Raji (cell line): ENCODE measurements around the gene CYREN.

Experiments used
- POLR2A ChIP-seq: IDR thresholded peaks from 2 replicates; pipeline ENCODE4 v1.6.1; 2011; ENCODE audit warnings: low read depth, low read length, control low read depth; ENCODE audit not compliant: insufficient read depth

The CYREN gene

GRCh38 chr7:135201350-135201749, 30.8 kb upstream of the CYREN start:
- no peak for TF ChIP-seq POLR2A

GRCh38 chr7:135200821-135201331, 30.4 kb upstream of the CYREN start:
- TF ChIP-seq POLR2A, result no peak

GRCh38 chr7:135199439-135199838, 28.9 kb upstream of the CYREN start:
- no peak for TF ChIP-seq POLR2A

GRCh38 chr7:135197906-135198655, 27.6 kb upstream of the CYREN start:
- TF ChIP-seq POLR2A, result no peak

- TF ChIP-seq POLR2A, result no peak
Measured at GRCh38 chr7:135197343-135197742, 26.8 kb upstream of the CYREN start.

- no peak for TF ChIP-seq POLR2A
Measured at GRCh38 chr7:135195968-135196629, 25.6 kb upstream of the CYREN start.

- no peak for TF ChIP-seq POLR2A
Measured at GRCh38 chr7:135195156-135195555, 24.6 kb upstream of the CYREN start.

- no peak for TF ChIP-seq POLR2A
Measured at GRCh38 chr7:135194494-135195095, 24.1 kb upstream of the CYREN start.

- TF ChIP-seq POLR2A, result no peak
Measured at GRCh38 chr7:135193615-135194081, 23.1 kb upstream of the CYREN start.

GRCh38 chr7:135192914-135193536, 22.5 kb upstream of the CYREN start:
- TF ChIP-seq POLR2A, result no peak

GRCh38 chr7:135190703-135191102, 20.2 kb upstream of the CYREN start:
- TF ChIP-seq POLR2A, result no peak

GRCh38 chr7:135189961-135190360, 19.5 kb upstream of the CYREN start:
- no peak for TF ChIP-seq POLR2A

- TF ChIP-seq POLR2A, result no peak
Measured at GRCh38 chr7:135189221-135189662, 18.7 kb upstream of the CYREN start.

- TF ChIP-seq POLR2A, result no peak
Measured at GRCh38 chr7:135188298-135188984, 17.9 kb upstream of the CYREN start.

- TF ChIP-seq POLR2A, result no peak
Measured at GRCh38 chr7:135186841-135187253, 16.3 kb upstream of the CYREN start.
